ENCODE data around the gene METTL2B. TPM values are rescaled to one million over a fixed set of nuclear protein-coding genes. Genes with fewer than 3 reads are reported as not detected.
"Not testable (repeated sequence)": the region's sequence is repeated elsewhere in the genome, so short reads cannot be mapped to it uniquely, and the experiment has no call there.

Gene METTL2B
- total RNA-seq, 1 donor from 2014 or later, result 35.7 TPM

DNA sequence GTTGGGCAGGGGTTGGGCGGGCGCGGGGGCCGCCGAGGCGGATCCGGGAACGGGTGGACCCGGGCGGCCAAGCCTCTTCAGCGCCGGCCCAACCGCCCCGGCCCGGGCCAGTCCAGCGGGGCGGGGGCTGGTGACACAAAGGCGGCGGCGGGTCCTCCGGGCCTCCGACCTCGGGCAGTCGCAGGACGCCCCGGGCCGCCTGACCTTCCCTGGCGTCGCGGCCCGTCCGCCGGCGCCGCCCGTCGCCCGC lies 54.2 kb downstream of the METTL2B start:
- H3K36me3 Mint-ChIP-seq (ENCODE audit: low read depth), result peaks cover 23% of the 10 kb centered on the region

DNA sequence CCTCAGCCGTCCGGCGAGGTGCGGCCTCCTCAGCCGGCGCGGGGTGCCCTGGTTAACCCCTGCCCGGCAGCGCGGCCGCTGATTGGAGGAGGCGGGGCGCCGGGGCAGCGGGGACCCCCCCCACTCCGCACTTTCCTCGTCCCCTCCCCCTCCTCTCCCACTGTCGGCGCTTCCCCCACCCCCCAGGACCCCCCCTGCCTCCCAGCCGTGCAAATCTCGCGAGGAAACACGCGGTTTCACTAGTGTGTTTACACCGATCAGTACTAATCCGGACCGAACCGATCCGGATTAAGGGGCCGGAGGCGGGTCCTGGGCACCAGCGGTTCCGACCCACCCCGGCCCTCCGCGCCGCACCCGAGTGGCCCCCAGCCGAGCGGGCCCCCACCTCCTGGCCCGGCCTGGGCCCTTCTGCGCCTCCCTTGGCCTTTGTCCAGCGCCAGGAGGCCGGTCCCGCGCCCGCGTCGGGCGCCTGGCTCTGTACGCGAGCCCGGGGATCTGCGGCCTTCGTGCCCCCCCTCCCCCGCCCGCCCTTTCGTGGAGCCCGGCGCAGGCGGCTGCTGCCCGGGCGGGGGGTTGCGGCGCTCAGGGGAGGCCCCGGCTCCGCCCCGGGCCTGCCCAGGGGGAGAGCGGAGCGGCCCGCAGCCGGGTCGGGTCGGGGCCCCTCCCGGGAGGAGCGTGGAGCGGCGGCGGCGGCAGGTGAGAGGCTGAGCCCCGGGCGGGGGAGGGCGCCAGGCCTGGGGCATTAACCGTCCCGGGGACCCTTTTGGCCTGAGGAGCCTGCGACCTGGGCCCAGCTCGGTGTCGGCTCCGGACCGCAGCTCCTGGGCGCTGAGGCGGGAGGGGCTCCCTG lies 54.8 kb downstream of the METTL2B start:
- ATAC-seq (ENCODE audit: low read depth) (peak; percentile 73), DNase-seq (peak; percentile 78)
- Mint-ChIP-seq H3K4me1 (peaks cover 32% of the 10 kb centered on the region), H3K4me3 (peak overlapping the region; percentile 69), H3K36me3 (ENCODE audit: low read depth) (peaks cover 27% of the 10 kb centered on the region)
- H3K27ac Mint-ChIP-seq, CTCF ChIA-PET, H3K27me3 Mint-ChIP-seq, H3K9me3 Mint-ChIP-seq, POLR2A ChIA-PET: not testable (repeated sequence)
- intact Hi-C loops (cut with micrococcal nuclease), result loop anchor here (1.0 to 5.0 kb wide), 4 partner anchors 25 to 693 kb away; partner anchors contain the start of genes ATP6V1F and METTL2B

More for the DNA sequence above, 54.2 kb downstream of the METTL2B start:
- CTCF ChIA-PET, result no interaction called here
- Mint-ChIP-seq H3K9me3 (no peaks in the 10 kb centered on the region), H3K4me3 (no peak overlapping the region), H3K27ac (no peak overlapping the region), H3K4me1 (peaks cover 32% of the 10 kb centered on the region), H3K27me3 (no peaks in the 10 kb centered on the region)
- DNase-seq (no peak), ATAC-seq (ENCODE audit: low read depth) (no peak)
- TF ChIP-seq, protein P1, sequence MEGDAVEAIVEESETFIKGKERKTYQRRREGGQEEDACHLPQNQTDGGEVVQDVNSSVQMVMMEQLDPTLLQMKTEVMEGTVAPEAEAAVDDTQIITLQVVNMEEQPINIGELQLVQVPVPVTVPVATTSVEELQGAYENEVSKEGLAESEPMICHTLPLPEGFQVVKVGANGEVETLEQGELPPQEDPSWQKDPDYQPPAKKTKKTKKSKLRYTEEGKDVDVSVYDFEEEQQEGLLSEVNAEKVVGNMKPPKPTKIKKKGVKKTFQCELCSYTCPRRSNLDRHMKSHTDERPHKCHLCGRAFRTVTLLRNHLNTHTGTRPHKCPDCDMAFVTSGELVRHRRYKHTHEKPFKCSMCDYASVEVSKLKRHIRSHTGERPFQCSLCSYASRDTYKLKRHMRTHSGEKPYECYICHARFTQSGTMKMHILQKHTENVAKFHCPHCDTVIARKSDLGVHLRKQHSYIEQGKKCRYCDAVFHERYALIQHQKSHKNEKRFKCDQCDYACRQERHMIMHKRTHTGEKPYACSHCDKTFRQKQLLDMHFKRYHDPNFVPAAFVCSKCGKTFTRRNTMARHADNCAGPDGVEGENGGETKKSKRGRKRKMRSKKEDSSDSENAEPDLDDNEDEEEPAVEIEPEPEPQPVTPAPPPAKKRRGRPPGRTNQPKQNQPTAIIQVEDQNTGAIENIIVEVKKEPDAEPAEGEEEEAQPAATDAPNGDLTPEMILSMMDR (IDR thresholded peaks at IDR 0.05), result no peak
- POLR2A ChIA-PET, result no interaction called here
- intact Hi-C loops (cut with micrococcal nuclease), result loop anchor here (1.0 to 5.0 kb wide), 4 partner anchors 24 to 694 kb away; partner anchors contain the start of genes ATP6V1F and METTL2B

DNA sequence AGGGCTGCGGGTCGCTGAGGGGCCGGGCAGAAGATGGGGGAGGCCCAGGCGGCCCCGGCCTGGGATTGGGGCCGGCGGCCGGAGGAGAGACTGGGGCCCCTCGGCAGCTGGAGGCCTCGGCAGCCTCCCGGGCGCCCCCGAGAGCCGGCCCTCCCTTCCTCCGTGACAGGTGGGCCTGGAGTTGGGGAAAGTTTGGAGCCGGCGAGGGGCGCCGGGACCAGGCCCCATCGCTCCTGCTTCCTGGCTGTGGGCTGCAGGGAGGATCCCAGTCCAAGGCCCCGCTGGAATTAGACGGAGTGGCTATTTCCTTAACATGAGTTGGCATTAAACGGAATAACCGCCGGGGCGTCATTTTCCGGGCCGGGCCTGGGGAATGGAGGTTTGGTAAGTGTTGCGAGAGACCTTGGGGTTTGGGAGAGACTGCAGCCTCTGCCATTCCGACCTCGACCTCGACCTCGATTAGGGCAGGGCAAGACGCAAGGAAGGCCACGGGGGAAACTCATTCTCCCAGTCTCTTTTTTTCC lies 55.5 kb downstream of the METTL2B start:
- H3K4me3 Mint-ChIP-seq, result peak overlapping the region; percentile 85
- H3K27me3 Mint-ChIP-seq; DNase-seq; POLR2A ChIA-PET; ATAC-seq (ENCODE audit: low read depth); H3K9me3 Mint-ChIP-seq; CTCF ChIA-PET: not testable (repeated sequence)
- peaks cover 34% of the 10 kb centered on the region for H3K4me1 Mint-ChIP-seq
- peaks cover 32% of the 10 kb centered on the region for H3K36me3 Mint-ChIP-seq (ENCODE audit: low read depth)
- peak overlapping the region; percentile 85 for H3K27ac Mint-ChIP-seq
- intact Hi-C loops (cut with micrococcal nuclease), result loop anchor here (1.0 to 5.0 kb wide), 4 partner anchors 25 to 692 kb away; partner anchors contain the start of genes ATP6V1F and METTL2B

DNA sequence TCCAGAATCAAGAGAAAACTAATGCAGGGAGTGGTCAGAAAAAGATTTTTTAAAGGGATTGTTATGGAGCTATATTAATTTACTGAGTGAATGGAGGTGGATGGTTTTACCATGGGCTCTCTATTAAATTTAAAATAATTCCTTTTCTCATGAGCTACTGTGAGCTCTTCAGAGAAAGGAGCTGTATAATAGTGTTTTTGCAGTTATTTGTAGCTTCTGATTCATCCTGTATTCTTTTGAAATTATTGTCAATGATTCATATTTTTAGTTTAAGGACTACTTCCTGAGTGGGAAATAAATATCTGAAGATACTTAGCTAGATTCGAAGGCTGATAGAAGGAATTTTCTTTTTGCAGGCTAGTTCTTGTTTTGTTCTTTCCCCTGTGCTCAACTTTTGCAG lies 56.4 kb downstream of the METTL2B start:
- H3K4me3 Mint-ChIP-seq, result peak overlapping the region; percentile 85
- POLR2A ChIA-PET; ATAC-seq (ENCODE audit: low read depth); H3K9me3 Mint-ChIP-seq; H3K27ac Mint-ChIP-seq; H3K27me3 Mint-ChIP-seq; CTCF ChIA-PET; DNase-seq: not testable (repeated sequence)
- peaks cover 33% of the 10 kb centered on the region for H3K36me3 Mint-ChIP-seq (ENCODE audit: low read depth)
- H3K4me1 Mint-ChIP-seq, result peaks cover 34% of the 10 kb centered on the region
- intact Hi-C loops (cut with micrococcal nuclease), result loop anchor here (5.0 kb wide), 1 partner anchor 329 kb away; the partner anchor contains the start of gene ATP6V1F

DNA sequence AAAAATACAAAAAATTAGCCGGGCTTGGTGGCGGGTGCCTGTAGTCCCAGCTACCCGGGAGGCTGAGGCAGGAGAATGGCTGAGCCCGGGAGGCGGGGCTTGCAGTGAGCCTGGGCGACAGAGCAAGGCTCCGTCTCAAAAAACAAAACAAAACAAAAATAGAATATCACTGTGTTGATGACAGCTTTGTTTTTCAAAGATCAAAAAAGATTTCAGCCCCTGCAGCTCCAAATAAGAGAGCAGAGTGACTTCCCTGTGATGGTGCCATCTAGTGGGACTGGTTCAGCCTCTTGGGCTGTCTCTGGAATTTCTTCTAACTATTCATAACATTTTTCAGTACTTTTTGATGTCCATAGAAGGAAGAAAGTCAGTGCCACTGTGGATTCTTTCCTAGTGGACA lies 60.9 kb downstream of the METTL2B start:
- intact Hi-C loops (cut with micrococcal nuclease); POLR2A ChIA-PET: not testable (repeated sequence)
- H3K4me1 Mint-ChIP-seq, result peaks cover 23% of the 10 kb centered on the region

DNA sequence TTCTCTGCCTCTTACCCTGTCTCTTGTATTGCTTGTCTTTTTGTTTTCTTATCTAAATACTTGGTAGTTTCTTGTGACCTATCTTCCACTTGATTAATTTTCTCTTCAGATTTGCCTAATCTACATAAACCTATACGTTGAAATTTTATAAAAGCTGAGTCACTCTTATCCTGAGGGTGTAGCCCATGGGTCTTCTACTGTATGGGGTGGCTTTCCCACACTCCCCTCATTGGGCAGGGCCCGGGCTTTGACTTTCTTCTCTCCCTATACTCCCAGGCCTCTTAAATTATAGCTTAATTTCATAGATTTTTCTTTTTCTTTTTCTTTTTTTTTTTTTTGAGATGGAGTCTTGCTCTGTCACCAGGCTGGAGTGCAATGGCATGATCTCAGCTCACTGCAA lies 66.0 kb downstream of the METTL2B start:
- H3K27ac Mint-ChIP-seq; H3K4me3 Mint-ChIP-seq; H3K27me3 Mint-ChIP-seq; POLR2A ChIA-PET; intact Hi-C loops (cut with micrococcal nuclease); DNase-seq; ATAC-seq (ENCODE audit: low read depth); H3K9me3 Mint-ChIP-seq; CTCF ChIA-PET: not testable (repeated sequence)
- H3K36me3 Mint-ChIP-seq (ENCODE audit: low read depth), result peaks cover 47% of the 10 kb centered on the region
- H3K4me1 Mint-ChIP-seq, result peaks cover 16% of the 10 kb centered on the region

More for the DNA sequence above, 60.9 kb downstream of the METTL2B start:
- H3K27me3 Mint-ChIP-seq, H3K27ac Mint-ChIP-seq, H3K9me3 Mint-ChIP-seq, DNase-seq, CTCF ChIA-PET, H3K4me3 Mint-ChIP-seq: not testable (repeated sequence)
- peak; percentile 70 for ATAC-seq (ENCODE audit: low read depth)
- peaks cover 59% of the 10 kb centered on the region for H3K36me3 Mint-ChIP-seq (ENCODE audit: low read depth)

DNA sequence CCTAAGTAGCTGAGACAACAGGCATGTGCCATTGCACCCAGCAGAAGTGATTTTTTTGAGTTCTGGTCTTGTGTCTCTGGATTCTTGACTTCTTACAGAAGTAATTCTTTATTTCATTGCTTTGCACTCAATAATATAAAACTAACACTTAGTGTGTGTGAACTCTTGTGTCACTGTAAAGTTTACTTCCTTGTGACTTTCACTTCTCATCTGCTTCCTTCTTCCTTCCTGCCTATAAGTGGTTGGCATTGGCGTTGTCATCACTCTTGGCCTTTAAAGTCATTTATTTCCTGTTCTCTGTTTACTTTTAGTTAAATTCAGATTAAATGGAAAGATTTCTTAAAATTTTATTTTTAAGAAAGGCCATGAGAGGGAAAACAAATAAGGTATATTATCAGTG lies 66.8 kb downstream of the METTL2B start:
- peaks cover 16% of the 10 kb centered on the region for H3K4me1 Mint-ChIP-seq
- H3K36me3 Mint-ChIP-seq (ENCODE audit: low read depth), result peaks cover 54% of the 10 kb centered on the region
- intact Hi-C loops (cut with micrococcal nuclease); ATAC-seq (ENCODE audit: low read depth); POLR2A ChIA-PET; H3K4me3 Mint-ChIP-seq; CTCF ChIA-PET; DNase-seq; H3K27ac Mint-ChIP-seq; H3K27me3 Mint-ChIP-seq; H3K9me3 Mint-ChIP-seq: not testable (repeated sequence)

DNA sequence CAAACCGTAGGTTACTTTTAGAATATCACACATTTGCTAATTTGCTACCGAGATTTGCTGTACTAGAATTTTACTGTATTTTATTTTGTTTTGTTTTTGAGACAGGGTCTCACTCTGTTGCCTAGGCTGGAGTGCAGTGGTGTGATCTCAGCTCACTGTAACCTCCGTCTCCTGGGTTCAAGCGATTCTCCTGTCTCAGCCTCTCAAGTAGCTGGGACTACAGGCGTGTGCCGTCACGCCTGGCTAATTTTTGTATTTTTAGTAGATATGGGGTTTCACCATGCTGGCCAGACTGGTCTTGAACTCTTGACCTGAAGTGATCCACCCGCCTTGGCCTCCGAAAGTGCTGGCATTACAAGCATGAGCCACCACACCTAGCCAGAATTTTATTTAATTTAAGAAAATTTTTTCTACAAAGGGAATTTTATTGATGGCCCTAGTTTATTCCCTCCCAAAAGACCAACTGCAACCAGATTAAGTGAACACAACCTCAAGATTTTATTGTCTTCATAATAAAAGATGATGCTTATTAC lies 69.8 kb downstream of the METTL2B start:
- H3K27ac Mint-ChIP-seq; DNase-seq; CTCF ChIA-PET; intact Hi-C loops (cut with micrococcal nuclease); H3K4me3 Mint-ChIP-seq; H3K27me3 Mint-ChIP-seq; ATAC-seq (ENCODE audit: low read depth); H3K9me3 Mint-ChIP-seq: not testable (repeated sequence)
- Mint-ChIP-seq H3K4me1 (peaks cover 16% of the 10 kb centered on the region), H3K36me3 (ENCODE audit: low read depth) (peaks cover 49% of the 10 kb centered on the region)
- POLR2A ChIA-PET, result interaction anchor here (1.0 kb wide), 1 partner anchor 11 kb away, joined by 7 read pairs; no protein-coding TSS in a partner anchor
